Rectal smooth muscle tissue (tissue), 1 donor: Measurements from ENCODE around the gene PFN3.

Experiments
- H3K27ac ChIP-seq: one replicate; pipeline ENCODE4 v1.7.0; 2013; ENCODE audit warnings: low read depth, low read length, inconsistent platforms
- H3K27me3 ChIP-seq: one replicate; pipeline ENCODE4 v1.7.0; 2013; ENCODE audit warnings: low read length; ENCODE audit not compliant: control insufficient read depth, insufficient read depth
- H3K36me3 ChIP-seq: one replicate; pipeline ENCODE4 v1.7.0; 2013; ENCODE audit warnings: low read length; ENCODE audit not compliant: control insufficient read depth, insufficient read depth
- H3K4me1 ChIP-seq: one replicate; pipeline ENCODE4 v1.7.0; 2013; ENCODE audit warnings: low read length; ENCODE audit not compliant: control insufficient read depth, insufficient read depth
- H3K4me3 ChIP-seq: one replicate; pipeline ENCODE4 v1.7.0; 2013; ENCODE audit warnings: low read length
- H3K9ac ChIP-seq: one replicate; pipeline ENCODE4 v1.7.0; 2013; ENCODE audit warnings: low read length

Gene PFN3

DNA sequence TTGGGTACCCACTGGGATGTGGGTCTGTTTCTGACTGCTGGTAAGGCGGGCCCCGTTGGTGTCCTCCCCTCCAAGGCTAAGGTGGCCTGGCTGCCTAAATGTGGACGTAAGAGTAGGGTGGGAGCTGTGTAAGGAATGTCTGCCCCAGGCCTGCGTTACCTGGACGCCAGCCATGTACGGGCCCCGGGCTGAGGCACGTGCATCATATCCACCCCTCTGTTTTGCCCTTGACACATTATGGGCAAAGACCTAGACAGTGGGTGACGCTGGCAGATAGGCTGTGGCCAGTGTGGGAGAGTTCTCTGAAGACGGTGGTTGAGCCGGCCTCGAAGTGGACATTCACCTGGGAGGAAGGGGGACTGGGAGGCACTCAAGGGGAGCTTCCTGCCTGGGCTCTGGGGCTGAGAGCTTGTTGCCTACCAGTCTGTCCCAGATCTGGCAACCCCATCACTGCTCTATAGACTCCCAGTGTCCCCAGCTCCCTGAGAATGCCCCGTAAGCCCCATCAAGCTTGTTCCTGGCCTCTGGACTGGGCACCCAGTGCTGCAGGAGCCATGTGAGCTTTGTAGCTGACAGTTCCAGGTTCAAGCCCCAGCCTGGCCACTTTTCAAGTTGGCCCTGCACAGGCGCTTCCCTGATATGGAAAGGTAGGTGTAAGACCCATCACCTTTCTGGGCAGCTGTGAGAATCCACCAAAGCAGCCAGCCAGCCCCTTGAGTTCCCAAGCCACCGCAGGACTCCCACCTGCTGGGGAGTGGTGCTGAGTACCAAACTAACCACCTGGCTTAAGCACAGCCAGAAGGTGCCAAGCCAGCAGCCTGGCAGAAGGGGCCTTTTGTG lies 42.9 kb upstream of the PFN3 start:
- H3K36me3 ChIP-seq: peaks cover 4% of the 10 kb centered on the region
- H3K9ac ChIP-seq: no peak overlapping the region
- H3K4me1 ChIP-seq: no peaks in the 10 kb centered on the region
- H3K27ac ChIP-seq: no peak overlapping the region
- no peak overlapping the region for H3K4me3 ChIP-seq
- H3K27me3 ChIP-seq: peaks cover 4% of the 10 kb centered on the region

DNA sequence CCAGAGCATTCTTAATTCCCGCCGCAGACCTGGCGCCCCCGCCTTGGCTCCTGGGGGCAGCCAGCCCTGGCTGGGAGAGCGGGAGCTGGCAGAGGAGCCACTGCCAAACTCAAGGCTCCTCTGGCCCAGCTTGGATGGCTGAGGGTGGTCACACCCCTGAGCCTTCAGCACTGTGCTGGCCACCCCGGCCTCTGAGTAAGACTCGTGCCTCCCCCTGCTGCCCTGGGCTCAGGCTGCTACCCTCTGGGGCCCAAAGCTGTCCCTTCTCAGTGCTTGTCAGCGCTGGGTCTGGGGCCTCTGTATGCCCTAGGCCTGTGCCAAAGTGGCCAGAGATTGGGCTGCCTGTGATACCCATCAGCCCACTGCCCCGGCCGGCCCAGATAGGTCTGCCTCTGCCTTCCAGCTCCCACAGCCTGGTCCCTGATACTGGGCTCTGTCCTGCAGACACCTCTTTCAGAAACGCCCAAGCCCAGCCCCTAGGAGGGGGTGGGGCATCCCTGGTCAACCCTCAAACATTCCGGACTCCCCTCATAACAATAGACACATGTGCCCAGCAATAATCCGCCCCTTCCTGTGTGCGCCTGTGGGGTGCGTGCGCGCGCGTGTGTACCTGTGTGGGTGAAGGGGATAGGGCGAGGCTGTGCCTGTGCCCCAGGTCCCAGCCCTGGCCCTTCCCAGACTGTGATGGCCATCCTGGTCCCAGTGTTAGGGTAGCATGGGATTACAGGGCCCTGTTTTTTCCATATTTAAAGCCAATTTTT lies 41.8 kb upstream of the PFN3 start:
- Histone ChIP-seq H3K27ac (no peak overlapping the region), H3K36me3 (peaks cover 4% of the 10 kb centered on the region), H3K9ac (no peak overlapping the region), H3K27me3 (no peaks in the 10 kb centered on the region), H3K4me3 (no peak overlapping the region), H3K4me1 (no peaks in the 10 kb centered on the region)

DNA sequence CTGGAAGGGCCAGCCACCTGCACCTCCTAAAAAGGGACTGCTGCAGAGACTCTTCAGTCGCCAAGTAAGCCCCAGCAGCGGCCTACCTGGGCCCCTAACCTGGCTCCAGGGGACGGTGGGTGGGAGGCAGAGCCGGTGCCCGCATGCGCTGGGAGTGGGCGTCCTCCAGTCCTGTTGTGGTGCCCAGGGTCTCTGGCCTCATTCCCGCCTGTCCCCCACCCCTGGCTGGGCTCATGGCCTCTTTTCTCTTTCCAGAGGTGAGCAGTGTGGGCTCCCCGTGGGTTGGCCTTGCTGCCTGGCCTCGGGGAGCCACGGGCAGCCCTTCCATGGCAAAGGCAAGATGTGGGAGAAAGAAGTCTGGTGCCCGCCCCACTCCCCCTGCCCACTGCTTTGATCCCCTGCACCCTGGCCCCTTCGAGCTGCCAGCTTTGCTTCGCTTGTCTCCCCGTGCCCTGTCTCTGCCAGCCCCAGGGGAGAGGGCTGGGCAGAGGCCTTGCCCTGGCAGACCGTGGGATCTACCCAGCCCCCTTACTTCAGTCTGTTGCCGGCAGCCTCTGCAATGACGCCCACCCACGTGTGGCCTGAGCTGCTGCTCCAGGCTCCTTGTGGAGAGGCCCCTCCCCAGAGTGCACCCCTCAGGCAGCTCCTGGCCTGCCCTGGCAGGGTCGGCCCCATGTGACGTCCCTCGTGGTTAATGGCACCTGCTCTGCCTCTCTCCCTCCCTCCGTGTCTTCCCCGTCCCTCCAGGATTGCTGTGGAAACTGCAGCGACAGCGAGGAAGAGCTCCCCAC lies 40.7 kb upstream of the PFN3 start:
- Histone ChIP-seq H3K27me3 (no peaks in the 10 kb centered on the region), H3K4me3 (no peak overlapping the region), H3K4me1 (no peaks in the 10 kb centered on the region), H3K36me3 (peaks cover 9% of the 10 kb centered on the region), H3K9ac (no peak overlapping the region), H3K27ac (no peak overlapping the region)

DNA sequence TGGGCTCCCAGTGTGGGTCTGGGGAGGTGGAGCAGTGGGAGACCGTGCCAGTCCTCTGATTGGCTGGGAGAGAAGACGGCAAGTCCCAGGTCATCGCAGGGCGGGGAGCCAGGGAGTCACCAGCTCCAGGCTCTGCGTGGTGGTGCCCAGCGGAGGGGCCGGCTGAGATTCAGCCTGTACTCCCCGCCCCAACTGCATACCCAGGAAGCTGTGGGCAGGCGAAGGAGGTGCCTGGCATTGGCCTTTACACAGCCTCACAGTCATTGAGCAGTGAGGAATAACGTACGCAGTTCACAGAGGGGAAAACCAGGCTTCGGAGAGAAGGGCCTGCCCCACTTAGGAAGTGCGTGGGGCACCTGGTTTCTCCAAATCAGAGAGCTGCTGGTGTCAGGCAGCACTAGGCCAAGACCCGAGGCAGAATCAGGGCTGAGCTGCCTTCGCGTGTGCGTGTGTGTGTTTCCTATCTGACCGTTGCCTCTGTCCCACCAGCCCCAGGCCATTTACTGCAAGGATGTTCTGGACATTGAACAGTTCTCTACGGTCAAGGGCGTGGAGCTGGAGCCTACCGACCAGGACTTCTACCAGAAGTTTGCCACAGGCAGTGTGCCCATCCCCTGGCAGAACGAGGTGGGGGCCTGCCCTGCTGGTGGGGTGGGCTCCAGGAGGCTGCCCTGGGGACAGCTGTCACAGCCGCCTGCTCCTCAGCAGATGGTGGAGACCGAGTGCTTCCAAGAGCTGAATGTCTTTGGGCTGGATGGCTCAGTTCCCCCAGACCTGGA lies 39.9 kb upstream of the PFN3 start:
- Histone ChIP-seq H3K27me3 (no peaks in the 10 kb centered on the region), H3K27ac (no peak overlapping the region), H3K4me1 (no peaks in the 10 kb centered on the region), H3K9ac (no peak overlapping the region), H3K4me3 (no peak overlapping the region), H3K36me3 (peaks cover 13% of the 10 kb centered on the region)

DNA sequence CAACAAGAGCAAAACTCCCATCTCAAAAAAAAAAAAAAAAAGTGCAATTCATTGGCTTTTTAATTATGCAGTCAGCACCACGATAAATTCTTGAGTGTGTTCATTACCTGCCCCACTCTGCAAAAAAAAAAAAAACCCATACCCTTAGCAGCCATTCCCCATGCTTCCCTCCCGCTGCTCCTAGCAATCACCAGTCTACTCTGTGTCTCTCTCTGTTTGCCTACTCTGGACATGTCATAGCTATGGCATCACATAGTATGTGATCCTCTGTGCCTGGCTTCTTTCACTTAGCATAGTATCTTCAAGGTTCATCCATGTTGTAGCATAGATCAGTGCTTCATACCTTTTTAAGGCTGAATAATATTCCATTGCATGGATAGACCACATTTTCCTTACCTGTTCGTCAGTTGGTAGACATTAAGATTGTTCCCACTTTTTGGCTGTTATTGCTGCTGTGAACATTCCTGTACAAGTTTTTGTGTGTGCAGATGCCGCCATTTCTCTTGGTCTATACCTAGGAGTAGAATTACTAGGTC lies 39.1 kb upstream of the PFN3 start:
- Histone ChIP-seq H3K27me3 (no peaks in the 10 kb centered on the region), H3K36me3 (peaks cover 15% of the 10 kb centered on the region), H3K27ac (no peak overlapping the region), H3K9ac (no peak overlapping the region), H3K4me1 (no peaks in the 10 kb centered on the region), H3K4me3 (no peak overlapping the region)

DNA sequence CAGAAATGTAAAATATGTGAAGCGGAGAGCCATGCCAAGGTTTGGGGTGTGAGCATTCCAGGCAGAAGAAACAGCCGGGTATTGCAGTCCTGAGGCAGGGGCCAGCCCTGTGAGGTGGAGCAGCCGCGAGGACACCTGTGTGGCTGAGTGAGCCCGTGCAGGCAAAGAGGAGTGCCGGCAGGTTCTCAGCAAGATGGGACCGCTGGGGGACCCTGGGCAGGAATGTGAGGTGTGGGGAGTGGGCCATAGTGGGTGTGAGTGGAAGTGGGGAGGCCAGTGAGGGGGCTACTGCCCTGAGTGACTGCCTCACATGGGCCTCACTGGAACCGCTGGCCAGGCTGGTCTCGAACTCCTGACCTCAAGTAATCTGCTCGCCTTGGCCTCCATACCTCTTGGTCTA lies 38.0 kb upstream of the PFN3 start:
- Histone ChIP-seq H3K9ac (no peak overlapping the region), H3K36me3 (peaks cover 22% of the 10 kb centered on the region), H3K27me3 (no peaks in the 10 kb centered on the region), H3K4me3 (no peak overlapping the region), H3K4me1 (no peaks in the 10 kb centered on the region), H3K27ac (no peak overlapping the region)

DNA sequence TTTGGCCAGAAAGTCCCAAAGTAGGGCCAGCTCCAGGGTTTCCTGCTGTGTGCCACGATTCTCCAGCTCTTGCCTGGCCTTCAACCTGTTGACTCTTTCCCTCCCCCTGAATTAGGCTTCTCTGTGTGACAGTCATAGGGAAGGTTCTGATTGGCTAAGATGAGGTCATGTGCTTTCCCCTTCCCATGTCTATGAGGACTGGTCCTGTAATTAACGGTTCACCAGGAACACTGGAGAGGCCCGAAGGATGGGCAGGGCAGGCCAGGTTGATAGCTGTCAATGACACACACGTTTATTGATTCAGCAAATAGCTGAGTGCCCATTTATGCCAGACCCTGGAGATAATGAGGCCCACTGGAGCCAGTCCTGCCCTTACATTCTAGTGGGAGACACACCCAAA lies 37.2 kb upstream of the PFN3 start:
- Histone ChIP-seq H3K9ac (no peak overlapping the region), H3K27me3 (no peaks in the 10 kb centered on the region), H3K36me3 (peaks cover 26% of the 10 kb centered on the region), H3K4me3 (no peak overlapping the region), H3K27ac (no peak overlapping the region), H3K4me1 (no peaks in the 10 kb centered on the region)

DNA sequence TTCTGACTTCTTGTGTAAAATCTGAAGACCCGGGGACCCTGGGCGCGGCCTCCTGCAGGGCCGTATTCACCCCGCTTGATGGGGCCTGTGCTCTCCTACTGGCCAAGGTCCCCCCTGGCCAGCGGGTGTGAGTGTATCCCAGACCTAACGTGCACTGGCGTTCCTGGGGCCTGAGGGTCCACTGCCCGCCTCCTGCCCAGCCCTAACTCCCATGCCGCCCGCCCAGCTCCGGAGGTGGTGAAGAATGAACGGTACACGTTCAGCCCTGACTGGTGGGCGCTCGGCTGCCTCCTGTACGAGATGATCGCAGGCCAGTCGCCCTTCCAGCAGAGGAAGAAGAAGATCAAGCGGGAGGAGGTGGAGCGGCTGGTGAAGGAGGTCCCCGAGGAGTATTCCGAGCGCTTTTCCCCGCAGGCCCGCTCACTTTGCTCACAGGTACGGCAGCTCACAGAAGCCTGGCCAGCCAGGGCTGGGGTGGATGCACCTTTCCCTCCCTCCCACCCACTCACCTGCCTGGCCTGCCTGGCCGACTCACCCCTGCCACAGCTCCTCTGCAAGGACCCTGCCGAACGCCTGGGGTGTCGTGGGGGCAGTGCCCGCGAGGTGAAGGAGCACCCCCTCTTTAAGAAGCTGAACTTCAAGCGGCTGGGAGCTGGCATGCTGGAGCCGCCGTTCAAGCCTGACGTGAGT lies 35.5 kb upstream of the PFN3 start:
- Histone ChIP-seq H3K36me3 (peaks cover 30% of the 10 kb centered on the region), H3K9ac (no peak overlapping the region), H3K27ac (no peak overlapping the region), H3K27me3 (no peaks in the 10 kb centered on the region), H3K4me3 (no peak overlapping the region), H3K4me1 (no peaks in the 10 kb centered on the region)

DNA sequence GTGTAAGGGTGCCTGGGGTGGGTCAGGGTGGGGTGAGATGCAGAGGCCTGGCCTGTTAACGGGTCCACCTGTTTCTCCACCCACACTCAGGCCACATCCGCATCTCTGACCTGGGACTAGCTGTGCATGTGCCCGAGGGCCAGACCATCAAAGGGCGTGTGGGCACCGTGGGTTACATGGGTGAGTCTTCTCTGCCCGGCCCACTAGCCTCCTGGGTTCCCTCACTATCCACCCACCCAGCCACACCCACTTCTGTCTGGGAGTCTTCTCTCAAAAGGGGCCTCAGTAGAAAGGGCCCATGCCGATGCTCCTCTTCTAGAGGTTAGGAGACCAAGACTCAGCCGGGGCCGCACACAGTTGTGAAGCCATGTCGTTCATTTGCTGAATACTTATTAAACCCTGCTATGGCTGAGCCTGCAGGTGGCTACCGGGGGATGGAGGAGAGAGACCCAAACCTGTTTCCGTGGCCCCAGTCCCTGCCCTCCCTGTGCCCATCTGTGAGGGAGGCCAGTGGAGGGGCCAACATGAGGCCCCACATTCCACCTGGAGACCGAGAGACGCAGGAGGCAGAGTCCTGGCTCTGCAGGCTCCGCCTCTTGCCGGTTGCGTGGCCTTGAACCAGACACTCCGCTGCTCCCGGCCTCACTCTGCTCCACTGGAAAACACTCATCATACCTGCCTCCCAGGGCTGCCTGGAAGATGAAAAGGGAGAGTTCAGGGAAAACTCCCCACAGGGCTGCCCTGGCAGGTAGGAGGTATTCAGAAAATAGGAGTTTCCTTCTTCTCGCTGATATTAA lies 34.7 kb upstream of the PFN3 start:
- H3K9ac ChIP-seq: no peak overlapping the region
- H3K4me3 ChIP-seq: no peak overlapping the region
- H3K27me3 ChIP-seq: no peaks in the 10 kb centered on the region
- peaks cover 35% of the 10 kb centered on the region for H3K36me3 ChIP-seq
- H3K27ac ChIP-seq: no peak overlapping the region
- H3K4me1 ChIP-seq: no peaks in the 10 kb centered on the region

DNA sequence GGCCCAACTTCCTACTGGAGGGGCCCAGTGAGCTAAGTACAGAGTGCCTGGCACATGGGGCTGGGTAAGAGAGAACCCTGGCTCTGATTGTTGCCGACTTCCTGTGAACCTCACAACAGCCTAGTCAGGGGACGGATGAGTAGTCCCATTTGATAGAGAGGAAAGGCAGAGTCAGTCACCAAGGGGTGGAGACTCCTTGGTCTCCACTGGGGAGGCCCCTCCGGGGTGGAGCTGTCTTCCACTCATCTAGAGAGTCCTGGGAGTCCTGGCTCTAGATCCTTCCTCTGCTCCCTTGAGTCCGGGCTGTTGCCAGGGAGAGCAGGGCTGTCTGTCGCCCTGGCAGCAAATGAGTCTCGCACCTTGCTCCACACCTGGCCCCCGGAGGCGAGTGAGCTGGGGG lies 34.0 kb upstream of the PFN3 start:
- Histone ChIP-seq H3K4me1 (no peaks in the 10 kb centered on the region), H3K27ac (no peak overlapping the region), H3K27me3 (no peaks in the 10 kb centered on the region), H3K4me3 (no peak overlapping the region), H3K36me3 (peaks cover 33% of the 10 kb centered on the region), H3K9ac (no peak overlapping the region)
